Bladder microvascular endothelial cell (primary cell): Measurements from ENCODE around the gene SAT2. TPM values are rescaled to one million over a fixed set of nuclear protein-coding genes. Genes with fewer than 3 reads are reported as not detected.

Source experiments
- total RNA-seq: library from RNA; depleted of rRNA; stranded (reverse); fragments of >200 nt; gene quantifications from 2 replicates; pipeline ENCODE4 v1.2.3, GENCODE V29; 2014

Gene SAT2
- 26.4 and 27.4 TPM in 2 replicates for total RNA-seq

DNA sequence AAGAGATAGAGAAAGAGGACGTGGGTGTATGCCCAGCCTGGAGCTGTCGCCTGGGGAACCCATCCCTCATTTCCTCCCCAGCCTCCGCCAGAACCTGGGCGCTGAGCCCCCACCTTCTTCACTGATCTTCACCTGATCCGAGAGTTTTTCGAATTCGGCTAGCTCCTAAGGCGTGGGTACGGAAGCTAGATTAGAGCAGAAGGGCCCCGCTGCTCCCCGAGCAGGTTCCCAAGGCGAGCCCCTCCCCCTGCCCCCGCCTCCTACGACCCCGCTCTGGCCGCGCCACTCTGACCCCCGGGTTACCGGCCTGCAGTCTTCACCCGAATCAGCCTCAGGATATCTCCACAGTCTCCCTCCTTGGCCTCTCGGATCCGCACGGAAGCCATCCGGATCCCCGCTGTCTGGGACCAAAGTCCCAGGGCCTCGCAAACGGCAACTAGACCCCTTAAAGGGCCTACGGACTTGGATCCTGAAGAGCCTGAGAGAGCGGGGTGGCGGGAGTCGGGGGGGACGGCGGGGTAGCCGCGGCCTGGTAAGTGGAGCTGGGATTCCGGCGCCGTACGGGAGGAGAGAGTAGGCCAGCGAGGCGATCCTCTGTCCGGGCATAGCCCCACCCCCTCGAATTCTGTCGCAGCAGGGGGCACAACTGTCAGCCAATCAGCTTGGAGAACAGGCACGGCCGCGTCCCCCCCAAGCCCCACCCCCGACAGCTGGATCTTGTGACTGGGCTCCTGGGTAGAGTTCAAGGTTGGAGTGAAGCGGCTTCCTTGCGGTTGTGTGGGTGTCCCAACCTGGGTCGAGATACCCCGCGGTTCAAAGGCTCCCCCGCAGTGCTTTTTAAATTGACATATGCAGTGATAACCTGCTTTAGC lies at the start of gene SAT2:
Gene SAT2, minus strand, starts transcription at position 572 of the 872 bp plus-strand sequence. Its CDS starts 186 bp downstream, at position 386.

DNA sequence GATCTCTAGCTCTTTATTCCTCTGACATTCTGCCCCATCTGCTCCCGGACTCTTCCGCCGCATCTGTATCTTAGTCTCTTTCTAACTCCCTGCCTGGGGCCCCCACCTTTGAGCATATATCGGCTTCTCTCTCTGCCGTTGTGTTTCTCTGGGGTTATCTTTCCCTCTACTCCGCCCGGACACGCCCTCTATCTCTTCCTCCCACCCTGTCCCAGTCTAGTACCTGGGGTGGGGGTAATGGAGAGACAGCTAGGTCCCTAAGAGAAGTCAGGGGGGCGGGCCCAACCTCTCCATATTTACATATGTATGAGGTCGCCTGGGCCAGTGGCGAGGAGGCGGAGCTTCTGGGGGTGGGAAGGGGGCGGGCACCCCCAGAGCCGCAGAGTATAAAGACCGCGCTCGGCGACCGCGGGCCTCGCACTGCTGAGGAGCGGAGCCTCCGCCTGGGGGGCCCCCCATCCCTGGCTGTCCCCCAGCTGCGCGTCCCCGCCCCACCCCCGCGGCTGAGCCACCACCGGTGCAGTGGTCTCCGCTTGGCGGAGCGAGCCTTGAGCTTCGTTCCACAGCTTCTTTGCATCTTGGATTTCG lies 23.0 kb upstream of the SAT2 start, which contains the start of gene ATP1B2:
Gene ATP1B2, plus strand, starts transcription at position 418 of the 588 bp plus-strand sequence. CDS start 593 bp downstream, outside the sequence.

GRCh38 chr17:7629939-7630571 lies 2.4 kb upstream of the SAT2 start, which contains the start of gene SHBG:
Gene SHBG, plus strand, starts transcription at chr17:7630135. Its CDS starts 38 bp downstream, at chr17:7630173.

GRCh38 chr17:7614425-7615264 lies 13.0 kb downstream of the SAT2 start, which contains the start of gene FXR2:
Gene FXR2, minus strand, starts transcription at chr17:7614897. Its CDS starts 365 bp downstream, at chr17:7614532.

GRCh38 chr17:7589891-7590691 lies 37.5 kb downstream of the SAT2 start, which contains the start of gene SOX15:
Gene SOX15, minus strand, starts transcription at chr17:7590094. Its CDS starts 418 bp downstream, at chr17:7589676.

DNA sequence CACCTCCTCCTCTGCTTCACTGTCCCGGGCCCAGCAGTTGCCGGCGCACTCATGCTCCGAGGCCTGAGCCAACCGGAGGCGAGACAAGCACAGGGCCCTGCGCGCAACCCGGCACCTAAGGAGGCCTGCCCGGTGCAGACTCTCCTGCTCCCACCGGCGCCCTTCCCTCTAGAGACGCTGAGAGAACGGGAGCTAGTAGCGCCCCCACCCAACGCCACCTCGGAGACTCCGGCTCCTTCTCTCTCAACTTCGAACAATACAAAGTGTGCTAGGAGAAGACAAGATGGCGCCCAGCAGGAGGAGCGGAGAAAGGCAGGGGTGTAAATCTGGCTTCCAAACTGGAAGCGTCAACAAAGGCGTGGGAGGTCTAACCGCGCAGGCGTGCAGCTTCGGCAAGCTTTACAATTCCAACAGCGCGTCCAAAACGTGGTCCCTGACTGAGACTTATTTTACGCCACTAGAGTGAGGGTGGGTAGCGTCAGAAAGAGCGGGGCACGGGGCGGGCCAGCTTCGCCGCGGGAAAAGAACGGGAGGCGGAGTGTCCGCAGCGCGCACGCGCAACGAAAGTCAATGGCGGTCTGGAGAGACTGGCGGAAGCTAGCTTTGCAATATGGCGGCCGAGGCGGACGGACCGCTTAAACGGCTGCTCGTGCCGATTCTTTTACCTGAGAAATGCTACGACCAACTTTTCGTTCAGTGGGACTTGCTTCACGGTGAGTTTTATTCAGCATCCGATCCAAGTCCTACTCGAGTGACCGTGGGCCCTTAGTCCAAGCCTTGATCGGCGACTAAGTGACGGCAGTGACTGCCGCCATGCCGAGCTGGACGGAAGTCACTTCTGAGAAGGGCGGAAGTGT lies 44.1 kb downstream of the SAT2 start, which contains the start of gene MPDU1:
Gene MPDU1, plus strand, starts transcription at position 600 of the 857 bp plus-strand sequence. Its CDS starts 11 bp downstream, at position 611.

DNA sequence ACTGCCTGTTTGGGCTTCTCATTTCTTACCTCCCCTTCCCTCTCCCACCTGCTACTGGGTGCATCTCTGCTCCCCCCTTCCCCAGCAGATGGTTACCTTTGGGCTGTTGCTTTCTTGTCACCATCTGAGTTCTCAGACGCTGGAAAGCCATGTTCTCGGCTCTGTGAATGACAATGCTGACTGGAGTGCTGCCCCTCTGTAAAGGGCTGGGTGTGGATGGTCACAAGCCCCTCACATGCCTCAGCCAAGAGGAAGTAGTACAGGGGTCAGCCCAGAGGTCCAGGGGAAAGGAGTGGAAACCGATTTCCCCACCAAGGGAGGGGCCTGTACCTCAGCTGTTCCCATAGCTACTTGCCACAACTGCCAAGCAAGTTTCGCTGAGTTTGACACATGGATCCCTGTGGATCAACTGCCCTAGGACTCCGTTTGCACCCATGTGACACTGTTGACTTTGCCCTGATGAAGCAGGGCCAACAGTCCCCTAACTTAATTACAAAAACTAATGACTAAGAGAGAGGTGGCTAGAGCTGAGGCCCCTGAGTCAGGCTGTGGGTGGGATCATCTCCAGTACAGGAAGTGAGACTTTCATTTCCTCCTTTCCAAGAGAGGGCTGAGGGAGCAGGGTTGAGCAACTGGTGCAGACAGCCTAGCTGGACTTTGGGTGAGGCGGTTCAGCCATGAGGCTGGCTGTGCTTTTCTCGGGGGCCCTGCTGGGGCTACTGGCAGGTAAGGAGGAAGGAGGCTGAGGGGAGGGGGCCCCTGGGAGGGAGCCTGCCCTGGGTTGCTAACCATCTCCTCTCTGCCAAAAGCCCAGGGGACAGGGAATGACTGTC lies 48.4 kb downstream of the SAT2 start, which contains the start of gene CD68:
Gene CD68, plus strand, starts transcription at position 638 of the 833 bp plus-strand sequence. Its CDS starts 40 bp downstream, at position 678.

Other genes starting within 250 kb of the SAT2 start
- gene TNK1, start 246.7 kb downstream of the SAT2 start, total RNA-seq = 0.49 and 1.6 TPM in 2 replicates
- gene PLSCR3, start 233.3 kb downstream of the SAT2 start, total RNA-seq = 16.7 and 36.8 TPM in 2 replicates
- gene TMEM256, start 223.7 kb downstream of the SAT2 start, total RNA-seq = 48.8 and 118 TPM in 2 replicates
- 1.3 and 7.6 TPM in 2 replicates for gene NLGN2, start 220.0 kb downstream of the SAT2 start, total RNA-seq
- not detected in 2 replicates for gene SPEM1, start 207.5 kb downstream of the SAT2 start, total RNA-seq
- gene SPEM2, start 202.2 kb downstream of the SAT2 start, total RNA-seq = not detected in 2 replicates
- not detected in 2 replicates for gene SPEM3, start 199.0 kb downstream of the SAT2 start, total RNA-seq
- 6.0 and 8.4 TPM in 2 replicates for gene TMEM102, start 192.4 kb downstream of the SAT2 start, total RNA-seq
- gene FGF11, start 188.3 kb downstream of the SAT2 start, total RNA-seq = 0.16 and 0.50 TPM in 2 replicates
- 7.6 and 9.4 TPM in 2 replicates for gene CHRNB1, start 182.8 kb downstream of the SAT2 start, total RNA-seq
- gene ZBTB4, start 148.2 kb downstream of the SAT2 start, total RNA-seq = 6.3 and 14.2 TPM in 2 replicates
- not detected in 2 replicates for gene SLC35G6, start 146.4 kb downstream of the SAT2 start, total RNA-seq
- 76.9 and 161 TPM in 2 replicates for gene POLR2A, start 143.5 kb downstream of the SAT2 start, total RNA-seq
- gene TNFSF12, start 78.8 kb downstream of the SAT2 start, total RNA-seq = 7.8 and 17.1 TPM in 2 replicates
- 0.69 and 0.81 TPM in 2 replicates for gene TNFSF13, start 69.1 kb downstream of the SAT2 start, total RNA-seq
- gene SENP3, start 65.9 kb downstream of the SAT2 start, total RNA-seq = 62.7 and 79.3 TPM in 2 replicates
- gene CD68, start 48.2 kb downstream of the SAT2 start, total RNA-seq = 0.65 and 1.1 TPM in 2 replicates
- 57.5 and 91.6 TPM in 2 replicates for gene MPDU1, start 44.0 kb downstream of the SAT2 start, total RNA-seq
- gene SOX15, start 37.7 kb downstream of the SAT2 start, total RNA-seq = 0.06 and 0.49 TPM in 2 replicates
- 28.2 and 35.0 TPM in 2 replicates for gene FXR2, start 12.9 kb downstream of the SAT2 start, total RNA-seq
- gene SHBG, start 2.3 kb upstream of the SAT2 start, total RNA-seq = 0.38 TPM in 1 of 2 replicates, not detected in the other
- gene ATP1B2, start 23.1 kb upstream of the SAT2 start, total RNA-seq = not detected in 2 replicates
- 29.0 and 64.8 TPM in 2 replicates for gene TP53, start 59.7 kb upstream of the SAT2 start, total RNA-seq
- 8.0 and 11.8 TPM in 2 replicates for gene WRAP53, start 60.7 kb upstream of the SAT2 start, total RNA-seq
- 0.16 and 0.57 TPM in 2 replicates for gene EFNB3, start 77.4 kb upstream of the SAT2 start, total RNA-seq
- gene DNAH2, start 89.9 kb upstream of the SAT2 start, total RNA-seq = under 0.01 and 0.49 TPM in 2 replicates
- gene KDM6B, start 206.4 kb upstream of the SAT2 start, total RNA-seq = 2.8 and 7.6 TPM in 2 replicates
- 24.5 and 132 TPM in 2 replicates for gene TMEM88, start 227.2 kb upstream of the SAT2 start, total RNA-seq
- gene NAA38, start 229.7 kb upstream of the SAT2 start, total RNA-seq = 90.2 and 171 TPM in 2 replicates
- 9.9 and 11.8 TPM in 2 replicates for gene CYB5D1, start 230.2 kb upstream of the SAT2 start, total RNA-seq